Right hindlimb (tissue), 1 donor: ENCODE measurements around the gene CHCHD6.
A peak's percentile ranks its signal among the peaks of the same experiment; 100 is the strongest.

Source experiments
- DNase-seq: peaks from one replicate; pipeline ENCODE4 v3.0.0-alpha.2; 2018

CHCHD6 gene

GRCh38 chr3:126870608-126871210, 166.7 kb downstream of the CHCHD6 start:
- no peak for DNase-seq

DNA sequence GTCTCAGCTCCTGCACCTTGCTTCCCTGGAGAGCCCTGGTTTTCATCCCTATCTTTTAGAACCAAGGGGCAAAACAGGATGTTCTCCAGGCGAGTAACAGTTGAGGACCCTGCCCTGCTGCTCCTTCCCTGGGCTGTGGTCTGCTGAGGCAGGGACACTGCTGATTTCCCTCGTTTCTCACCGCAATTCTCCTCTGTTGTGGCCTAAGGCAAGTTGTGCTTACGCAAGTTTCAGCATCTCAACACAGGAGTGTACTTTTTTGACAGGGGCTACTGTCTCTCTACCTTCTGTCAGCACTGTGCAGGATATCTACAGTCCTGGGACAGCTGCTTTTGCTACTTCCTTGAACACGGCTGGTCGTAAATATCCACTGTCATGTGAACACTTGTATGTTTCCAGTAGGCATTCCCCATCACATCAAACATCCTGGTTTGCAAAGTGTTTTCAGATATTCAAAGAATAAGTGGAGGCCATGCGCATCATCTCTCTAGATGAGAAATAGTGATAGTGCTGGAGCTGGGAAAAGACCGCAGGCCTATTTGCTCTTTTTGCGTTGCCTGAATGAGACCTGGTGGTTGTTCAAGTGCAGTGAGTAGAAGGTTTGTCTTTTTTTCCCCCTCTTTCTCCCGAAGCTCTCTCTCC, 168.8 kb downstream of the CHCHD6 start:
- no peak for DNase-seq

- DNase-seq: no peak
These were observed 169.4 kb downstream of the CHCHD6 start for GRCh38 chr3:126873416-126873815.

DNA sequence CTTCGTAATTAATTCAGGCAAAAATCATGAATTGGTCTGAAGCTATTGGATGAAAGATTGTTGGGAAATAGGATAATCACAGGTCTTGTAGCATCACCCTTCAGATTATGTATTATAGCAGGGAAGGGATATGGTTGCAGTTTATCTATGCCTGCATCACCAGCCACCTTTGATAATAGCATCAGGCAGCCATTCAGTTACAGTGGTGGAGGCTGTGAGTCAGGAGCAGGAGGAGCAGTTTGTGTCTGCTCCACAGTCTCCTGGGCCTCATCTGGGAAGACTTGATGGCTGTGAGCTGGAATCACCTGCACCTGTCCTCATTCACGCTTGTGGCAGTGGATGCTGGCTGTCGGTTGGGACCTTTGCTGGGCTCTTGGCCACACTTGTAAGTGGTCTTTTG, 174.6 kb downstream of the CHCHD6 start:
- DNase-seq: no peak

DNA sequence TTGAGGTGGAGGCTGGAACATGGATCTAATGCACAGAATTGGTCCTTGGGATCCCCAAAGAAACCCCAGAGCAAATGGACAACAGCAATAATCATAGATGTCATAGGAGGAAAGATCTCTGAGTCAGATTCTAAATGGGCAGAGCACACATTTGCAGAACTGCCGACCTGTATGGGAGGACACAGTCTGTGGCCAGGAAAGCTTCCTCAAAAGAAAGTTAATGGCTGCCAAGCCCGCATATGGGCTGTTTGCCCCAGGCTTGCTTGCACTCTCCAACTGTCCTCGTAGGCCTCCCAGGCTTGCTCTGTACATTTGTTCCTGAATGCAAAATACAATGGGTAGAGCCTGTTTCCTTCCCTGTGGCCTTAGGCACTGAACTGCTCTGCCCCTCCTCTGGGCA, 176.9 kb downstream of the CHCHD6 start:
- DNase-seq: no peak

DNA sequence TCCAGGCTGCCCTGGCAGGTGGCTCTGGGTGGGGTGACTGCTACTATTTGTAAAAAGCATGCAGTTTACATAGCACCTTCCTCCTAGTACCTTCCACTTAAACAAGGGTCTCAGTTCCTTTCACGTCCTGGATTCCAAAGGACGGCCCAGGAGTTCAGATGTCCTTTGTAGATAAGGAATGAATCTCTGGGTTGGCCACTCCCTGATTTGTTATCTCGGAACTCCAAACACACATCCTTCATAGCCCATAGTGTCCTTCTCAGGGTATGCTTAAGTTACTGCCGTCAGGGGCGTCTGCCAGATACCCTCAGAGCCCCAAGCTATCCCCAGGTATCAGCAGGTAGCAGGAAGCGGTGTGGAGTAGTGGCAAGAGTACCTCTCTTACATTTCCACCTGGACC, 177.8 kb downstream of the CHCHD6 start:
- DNase-seq: no peak

DNA sequence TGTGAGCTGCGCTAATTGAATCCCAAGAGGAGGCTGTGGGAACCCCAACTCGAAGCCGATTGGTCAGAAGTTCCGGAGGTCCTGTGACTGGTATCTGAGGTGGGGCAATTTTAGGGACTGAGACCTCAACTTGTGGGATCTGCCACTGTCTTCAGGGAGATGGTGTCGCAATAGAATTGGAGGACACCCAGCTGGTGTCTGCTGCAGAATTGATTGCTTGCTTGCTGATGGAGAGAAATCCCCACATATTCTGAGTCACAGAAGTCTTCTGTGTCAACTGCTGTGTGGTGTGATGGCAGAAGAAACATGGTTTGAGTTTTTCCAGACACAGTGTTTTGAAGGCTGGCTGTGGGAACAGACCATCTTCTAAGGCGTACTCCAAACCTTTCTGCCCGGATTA, 179.2 kb downstream of the CHCHD6 start:
- no peak for DNase-seq

GRCh38 chr3:126885425-126885824, 181.4 kb downstream of the CHCHD6 start:
- DNase-seq: no peak

GRCh38 chr3:126886217-126886616, 182.2 kb downstream of the CHCHD6 start:
- DNase-seq: no peak

DNA sequence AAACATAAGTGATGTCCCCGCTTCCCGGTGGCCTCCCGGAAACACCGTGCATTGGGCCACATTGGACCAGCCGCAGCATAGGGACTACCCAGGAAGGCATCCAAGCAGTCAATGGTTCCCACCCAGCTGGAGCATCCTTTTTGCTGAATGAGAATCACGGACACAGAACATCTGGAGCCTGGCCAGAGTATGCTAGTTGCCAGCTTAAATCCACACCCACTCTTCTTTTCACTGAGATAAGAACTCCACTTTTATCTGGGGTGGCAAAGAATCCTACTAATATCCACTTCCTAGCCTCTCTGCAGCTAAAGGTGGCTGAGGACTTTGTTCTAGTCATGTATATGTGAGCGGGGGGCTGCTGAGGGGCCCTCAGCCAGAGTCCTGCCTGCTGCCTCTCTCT, 183.6 kb downstream of the CHCHD6 start:
- DNase-seq: no peak

DNA sequence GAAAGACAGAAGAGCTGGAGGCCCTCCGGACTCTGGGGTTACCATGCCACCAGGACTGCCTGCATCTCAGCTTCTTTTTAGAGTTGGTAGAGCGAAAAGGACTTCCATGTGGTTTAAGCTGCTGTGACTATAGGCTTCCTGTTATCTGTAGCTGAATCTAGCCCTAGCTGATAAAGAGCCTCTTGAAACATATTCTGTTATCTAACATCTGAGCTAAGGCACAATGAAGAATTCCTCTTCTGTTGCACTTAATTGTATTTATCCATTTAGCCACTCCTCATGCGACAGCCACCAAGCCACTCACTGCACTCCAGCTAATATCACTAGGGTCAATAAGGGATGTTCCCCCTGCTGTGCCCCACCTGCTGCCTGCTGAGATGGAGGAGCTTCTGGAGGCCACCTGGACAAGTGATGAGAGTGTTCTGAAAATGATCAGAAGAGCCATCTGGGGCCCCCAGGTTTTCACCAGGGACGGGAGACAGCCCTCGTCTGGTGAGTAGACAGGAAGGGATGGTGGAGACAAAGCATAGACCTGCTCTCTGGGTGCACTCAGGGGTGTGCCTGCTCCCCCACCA, 184.2 kb downstream of the CHCHD6 start:
- DNase-seq: no peak

DNA sequence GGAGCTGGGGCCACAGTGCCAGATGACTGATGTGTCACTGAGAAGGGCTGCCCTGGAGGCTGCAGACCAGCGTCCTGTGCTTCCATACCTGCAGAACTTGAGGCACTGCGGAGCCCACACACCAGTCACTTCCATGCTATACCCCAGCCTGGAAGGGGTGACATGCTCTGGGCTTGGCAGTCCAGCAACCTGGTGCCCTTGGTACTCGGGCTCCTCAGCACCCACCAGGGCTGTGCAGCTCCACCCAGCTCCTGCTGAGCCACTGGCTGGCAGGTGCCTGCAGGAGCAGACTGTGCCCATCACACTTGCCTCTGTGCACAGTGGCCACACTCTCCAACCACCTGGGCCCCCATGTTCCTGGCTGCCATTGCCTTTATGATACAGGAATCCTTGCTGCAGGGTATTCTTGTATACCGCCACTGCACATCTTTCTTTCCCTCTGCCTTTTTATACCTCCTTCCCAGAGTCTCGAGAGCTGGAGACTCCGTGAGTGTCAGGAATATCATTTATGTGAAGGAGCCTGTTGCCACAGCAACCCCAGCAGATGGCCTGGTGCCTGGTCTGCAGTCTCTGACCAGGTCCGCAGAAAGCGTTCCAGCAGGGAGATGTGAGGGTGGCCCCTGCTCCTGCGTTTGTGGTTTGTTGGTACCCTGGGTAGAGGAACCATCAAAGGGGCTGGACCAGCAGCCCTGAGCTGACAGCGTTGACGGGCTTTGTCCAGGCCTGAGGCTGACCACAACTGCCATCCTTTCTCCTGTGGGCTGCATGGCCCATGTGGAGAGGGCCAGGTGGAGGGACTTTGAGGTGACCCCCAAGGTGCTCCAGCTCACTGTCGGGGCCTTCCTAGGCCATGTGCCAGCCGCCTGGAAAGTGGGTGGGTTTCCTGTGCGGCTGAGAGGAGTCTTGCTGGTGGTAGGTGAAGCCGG, 185.5 kb downstream of the CHCHD6 start:
- no peak for DNase-seq

DNA sequence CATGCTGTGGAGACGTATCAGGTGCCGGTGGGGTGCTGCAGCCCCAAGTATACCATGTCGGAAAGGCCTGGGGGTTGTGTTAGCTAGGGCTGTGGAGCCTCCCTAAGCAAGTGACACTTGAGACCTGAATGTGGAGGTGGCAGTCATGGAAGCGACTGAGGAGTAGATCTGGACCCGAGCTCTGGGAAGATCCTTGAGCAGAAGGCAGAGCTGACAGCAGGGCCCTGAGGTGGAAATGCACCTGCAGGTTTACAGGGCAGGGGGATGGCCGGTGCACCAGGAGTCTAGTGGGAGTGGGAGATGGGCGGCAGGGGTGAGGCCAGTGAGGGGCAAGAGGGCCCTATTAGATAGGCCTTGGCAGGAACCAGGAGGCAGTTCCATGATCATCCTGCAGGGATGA, 187.1 kb downstream of the CHCHD6 start:
- no peak for DNase-seq

DNA sequence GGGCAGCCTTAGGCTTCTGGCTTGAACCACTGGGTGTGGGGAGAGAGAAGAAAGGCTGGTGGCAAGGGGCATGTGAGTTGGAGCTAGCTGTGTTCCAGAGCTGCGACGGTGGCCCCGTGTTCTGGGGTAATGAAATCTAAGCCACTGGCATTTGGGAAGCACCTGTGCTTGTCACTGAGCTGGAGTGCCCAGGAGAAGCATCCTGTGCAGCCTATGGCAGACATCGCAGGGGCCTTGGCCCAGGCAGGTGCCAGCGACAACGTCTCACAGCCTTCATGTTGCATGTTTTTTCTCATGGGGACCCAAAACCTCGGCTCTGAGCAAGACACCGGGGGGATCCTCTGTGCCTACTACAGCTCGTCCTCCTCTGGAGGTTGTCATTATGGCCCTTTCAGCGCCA, 187.8 kb downstream of the CHCHD6 start:
- DNase-seq: no peak

- no peak for DNase-seq
These were observed 189.6 kb downstream of the CHCHD6 start for GRCh38 chr3:126893651-126894050.

- DNase-seq: no peak
These were observed 190.4 kb downstream of the CHCHD6 start for GRCh38 chr3:126894475-126894874.

DNA sequence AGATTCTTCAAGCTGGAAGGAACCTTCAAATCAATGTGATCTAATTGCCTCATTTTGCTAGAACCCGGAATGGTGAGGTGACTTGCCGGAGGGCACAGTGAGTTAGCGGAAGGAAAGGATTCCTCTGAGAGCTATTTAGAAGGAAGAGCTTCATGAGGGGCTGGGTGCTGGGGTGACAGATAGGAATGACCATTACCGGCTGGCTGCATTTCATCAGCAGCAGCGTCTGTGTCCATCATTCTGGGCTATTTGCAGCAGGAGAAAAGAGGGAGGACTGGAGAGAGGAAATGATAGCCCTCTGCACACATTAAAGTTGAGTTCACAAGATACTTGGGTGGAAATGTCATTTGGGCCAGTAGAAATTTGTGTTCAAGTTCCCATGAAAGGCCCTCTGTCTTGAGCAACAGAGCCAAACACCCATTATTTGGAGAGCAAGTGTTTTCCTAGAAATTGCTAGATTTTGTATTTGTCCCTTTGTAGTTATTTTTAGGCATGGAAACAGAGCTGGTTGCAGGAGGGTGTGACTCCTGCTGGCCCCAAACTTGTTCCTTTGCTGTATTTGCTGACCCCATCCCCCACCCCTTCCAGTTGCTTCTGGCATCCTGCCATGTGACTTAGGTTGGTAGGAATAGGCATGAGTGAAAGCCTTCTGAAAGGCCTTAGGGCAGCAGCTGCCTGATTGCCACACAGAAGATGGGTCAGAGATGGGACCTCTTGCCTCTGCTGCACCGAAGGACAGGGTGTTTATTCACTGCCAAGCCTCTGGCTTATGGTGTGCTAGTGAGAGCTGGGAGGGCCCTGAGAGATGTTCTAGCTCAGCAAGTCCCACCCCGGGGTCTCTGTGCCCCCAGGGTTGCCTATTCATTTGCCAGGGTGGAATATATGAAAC, 191.4 kb downstream of the CHCHD6 start:
- DNase-seq: peak; percentile 35

GRCh38 chr3:126896067-126896441, 192.0 kb downstream of the CHCHD6 start:
- no peak for DNase-seq

GRCh38 chr3:126896968-126897367, 192.9 kb downstream of the CHCHD6 start:
- DNase-seq: no peak

GRCh38 chr3:126897943-126898342, 193.9 kb downstream of the CHCHD6 start:
- no peak for DNase-seq

DNA sequence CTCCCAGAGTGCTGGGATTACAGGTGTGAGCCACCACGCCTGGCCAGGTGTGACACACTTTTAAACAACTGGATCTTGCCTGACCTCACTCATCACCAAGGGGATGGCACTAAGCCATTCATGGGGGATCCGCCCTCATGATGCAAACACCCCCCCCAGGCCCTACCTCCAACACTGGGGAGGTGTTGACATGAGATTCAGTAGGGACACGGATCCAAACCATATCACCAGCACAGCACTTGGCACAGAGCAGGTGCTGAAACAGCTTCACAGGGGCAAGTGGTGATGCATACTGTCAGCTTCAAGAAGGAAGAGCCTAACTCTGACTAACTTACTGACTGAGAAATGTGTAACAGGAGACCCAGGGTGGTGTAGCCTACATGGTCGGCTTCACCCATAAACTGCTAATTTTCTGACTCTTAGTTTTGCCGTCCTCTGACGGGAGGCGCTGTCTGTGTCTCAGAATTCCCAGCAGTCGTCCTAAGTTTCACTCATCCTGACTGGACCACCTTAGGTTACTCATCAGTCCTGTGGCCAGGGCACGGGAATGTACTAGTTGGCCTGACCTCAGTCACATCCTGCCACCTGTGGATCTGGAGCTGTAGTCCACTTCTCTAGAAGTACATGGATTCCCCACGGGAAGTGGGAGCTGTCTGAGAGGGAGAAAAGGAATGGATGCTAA, 197.0 kb downstream of the CHCHD6 start:
- no peak for DNase-seq

GRCh38 chr3:126901631-126902030, 197.6 kb downstream of the CHCHD6 start:
- no peak for DNase-seq
